ENCODE data around the gene KIAA0040.

Gene KIAA0040

GRCh38 chr1:175200678-175201521 lies 8.3 kb upstream of the KIAA0040 start:
- DNase-seq = no peak

GRCh38 chr1:175198332-175198731 lies 5.8 kb upstream of the KIAA0040 start:
- DNase-seq = no peak

- no peak for DNase-seq
These were observed 5.0 kb upstream of the KIAA0040 start for GRCh38 chr1:175197531-175197930.

- no peak for DNase-seq
These were observed 3.2 kb upstream of the KIAA0040 start for GRCh38 chr1:175195798-175196197.

GRCh38 chr1:175195281-175195680 lies 2.7 kb upstream of the KIAA0040 start:
- no peak for DNase-seq

- no peak for DNase-seq
These were observed 943 bp upstream of the KIAA0040 start for GRCh38 chr1:175193527-175193910.

- DNase-seq = peak; percentile 31
These were observed 406 bp downstream of the KIAA0040 start for GRCh38 chr1:175192111-175192629.

GRCh38 chr1:175191659-175192058 lies 917 bp downstream of the KIAA0040 start:
- peak; percentile 20 for DNase-seq

GRCh38 chr1:175188936-175189335 lies 3.6 kb downstream of the KIAA0040 start:
- DNase-seq = peak; percentile 60

- no peak for DNase-seq
These were observed 6.0 kb downstream of the KIAA0040 start for GRCh38 chr1:175186433-175187160.

GRCh38 chr1:175185903-175186302 lies 6.7 kb downstream of the KIAA0040 start:
- no peak for DNase-seq

GRCh38 chr1:175183586-175183985 lies 9.0 kb downstream of the KIAA0040 start:
- no peak for DNase-seq

GRCh38 chr1:175182201-175182746 lies 10.3 kb downstream of the KIAA0040 start:
- DNase-seq = no peak

- no peak for DNase-seq
These were observed 12.6 kb downstream of the KIAA0040 start for GRCh38 chr1:175179837-175180590.

- no peak for DNase-seq
These were observed 14.1 kb downstream of the KIAA0040 start for GRCh38 chr1:175178456-175178855.

- DNase-seq = no peak
These were observed 14.5 kb downstream of the KIAA0040 start for GRCh38 chr1:175178056-175178455.

GRCh38 chr1:175176246-175176645 lies 16.3 kb downstream of the KIAA0040 start:
- DNase-seq = no peak

GRCh38 chr1:175174309-175175102 lies 18.1 kb downstream of the KIAA0040 start:
- DNase-seq = no peak

- no peak for DNase-seq
These were observed 19.0 kb downstream of the KIAA0040 start for GRCh38 chr1:175173531-175173930.

GRCh38 chr1:175172503-175172902 lies 20.1 kb downstream of the KIAA0040 start:
- no peak for DNase-seq

GRCh38 chr1:175171036-175171913 lies 21.3 kb downstream of the KIAA0040 start:
- no peak for DNase-seq
